Mesothelial cell of epicardium (in vitro differentiated cells): ENCODE results near the gene B3GALT5. TPM values are rescaled to one million over a fixed set of nuclear protein-coding genes. Genes with fewer than 3 reads are reported as not detected.

ENCODE experiments used
- DNase-seq, 2 experiments: peaks; one replicate each; pipeline ENCODE4 v3.0.0; 2021; ENCODE audit warnings: low spot score in 2 of 2; ENCODE audit not compliant: unreplicated experiment in 2 of 2
- H3K27ac Mint-ChIP-seq: 2 replicates; pipeline ENCODE4 v1.8.0; 2021; ENCODE audit warnings: mixed read lengths
- H3K27me3 Mint-ChIP-seq: 2 replicates; pipeline ENCODE4 v1.8.0; 2021; ENCODE audit warnings: low read depth, mixed read lengths
- H3K36me3 Mint-ChIP-seq: 2 replicates; pipeline ENCODE4 v1.8.0; 2021; ENCODE audit warnings: mixed read lengths
- H3K4me1 Mint-ChIP-seq: 2 replicates; pipeline ENCODE4 v1.8.0; 2021; ENCODE audit warnings: mixed read lengths
- H3K4me3 Mint-ChIP-seq: 2 replicates; pipeline ENCODE4 v1.8.0; 2021; ENCODE audit warnings: mild to moderate bottlenecking, moderate library complexity, mixed read lengths
- H3K9me3 Mint-ChIP-seq: 2 replicates; pipeline ENCODE4 v1.8.0; 2021; ENCODE audit warnings: mixed read lengths
- CTCF ChIP-seq: fragments of 200-600 bp; sonication (generic); IDR thresholded peaks from one replicate; pipeline ENCODE4 v1.5.0; 2021; ENCODE audit warnings: antibody characterized with exemption; ENCODE audit not compliant: unreplicated experiment
- total RNA-seq: library from RNA; stranded (reverse); gene quantifications from 3 replicates; pipeline ENCODE4 v1.2.1, GENCODE V29; 2021

B3GALT5 gene
- total RNA-seq, 1 donor from 2014 or later: 6.8 TPM

- H3K27ac Mint-ChIP-seq: peak overlapping the region; percentile 14
- no peak for DNase-seq
- no peaks in the 10 kb centered on the region for H3K9me3 Mint-ChIP-seq
- no peak for TF ChIP-seq CTCF
- H3K4me3 Mint-ChIP-seq: no peak overlapping the region
- peaks cover 25% of the 10 kb centered on the region for H3K4me1 Mint-ChIP-seq
- no peaks in the 10 kb centered on the region for H3K36me3 Mint-ChIP-seq
- H3K27me3 Mint-ChIP-seq: no peaks in the 10 kb centered on the region
Measured at GRCh38 chr21:39638281-39638680, 25.5 kb downstream of the B3GALT5 start.

- Mint-ChIP-seq H3K27ac (no peak overlapping the region), H3K27me3 (no peaks in the 10 kb centered on the region), H3K36me3 (no peaks in the 10 kb centered on the region), H3K4me3 (no peak overlapping the region), H3K9me3 (no peaks in the 10 kb centered on the region), H3K4me1 (peaks cover 36% of the 10 kb centered on the region)
- TF ChIP-seq CTCF: no peak
- DNase-seq: no peak
Measured at GRCh38 chr21:39640754-39641153, 28.0 kb downstream of the B3GALT5 start.

GRCh38 chr21:39641827-39642450 is 29.2 kb downstream of the B3GALT5 start:
- peaks cover 36% of the 10 kb centered on the region for H3K4me1 Mint-ChIP-seq
- no peak overlapping the region for H3K27ac Mint-ChIP-seq
- H3K4me3 Mint-ChIP-seq: no peak overlapping the region
- no peaks in the 10 kb centered on the region for H3K9me3 Mint-ChIP-seq
- H3K27me3 Mint-ChIP-seq: no peaks in the 10 kb centered on the region
- peaks cover 4% of the 10 kb centered on the region for H3K36me3 Mint-ChIP-seq
- no peak for TF ChIP-seq CTCF
- DNase-seq: no peak

- no peak for TF ChIP-seq CTCF
- DNase-seq: no peak
- Mint-ChIP-seq H3K27me3 (no peaks in the 10 kb centered on the region), H3K36me3 (peaks cover 13% of the 10 kb centered on the region), H3K4me3 (no peak overlapping the region), H3K27ac (no peak overlapping the region), H3K9me3 (no peaks in the 10 kb centered on the region), H3K4me1 (peaks cover 22% of the 10 kb centered on the region)
Measured at GRCh38 chr21:39644062-39644560, 31.4 kb downstream of the B3GALT5 start.

- Mint-ChIP-seq H3K4me1 (peaks cover 20% of the 10 kb centered on the region), H3K4me3 (no peak overlapping the region), H3K9me3 (no peaks in the 10 kb centered on the region), H3K36me3 (peaks cover 18% of the 10 kb centered on the region), H3K27me3 (no peaks in the 10 kb centered on the region), H3K27ac (no peak overlapping the region)
- TF ChIP-seq CTCF: no peak
- no peak for DNase-seq
Measured at GRCh38 chr21:39645331-39645730, 32.6 kb downstream of the B3GALT5 start.
